GM19043 (cell line): ENCODE results near the gene TMEM185B.
A peak's percentile ranks its signal among the peaks of the same experiment; 100 is the strongest.

Experiments
- ATAC-seq: cut with Tn5 transposase; IDR thresholded peaks from one replicate; pipeline ENCODE4 v1.9.1; 2021; ENCODE audit warnings: low read depth; ENCODE audit not compliant: unreplicated experiment

TMEM185B gene

GRCh38 chr2:120252225-120253020 lies 29.2 kb upstream of the TMEM185B start, which contains the start of gene RALB:
Gene RALB (plus strand): TSS chr2:120252852. CDS start chr2:120278665, 25,813 bp downstream.
- ATAC-seq, result peak; percentile 93

DNA sequence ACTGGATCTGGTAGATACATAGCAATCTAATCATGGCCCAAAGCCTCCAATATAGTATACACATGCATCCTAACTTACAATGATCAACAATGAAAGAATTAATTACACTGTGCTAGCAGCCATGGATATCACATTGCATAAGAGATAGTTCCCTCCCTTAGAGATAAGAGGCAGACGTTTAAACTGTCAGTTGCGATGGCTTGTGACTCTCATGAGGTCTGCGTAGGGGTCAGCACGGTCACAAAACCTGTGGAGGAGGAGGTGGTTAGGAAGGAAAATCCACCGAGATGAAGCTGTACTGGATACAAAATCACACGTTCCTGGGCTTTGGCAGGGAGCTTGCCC lies 28.7 kb upstream of the TMEM185B start:
- no peak for ATAC-seq

- ATAC-seq, result no peak
Observed at GRCh38 chr2:120251078-120251477, 27.9 kb upstream of the TMEM185B start.

- no peak for ATAC-seq
Observed at GRCh38 chr2:120250640-120251039, 27.4 kb upstream of the TMEM185B start.

- ATAC-seq, result no peak
Observed at GRCh38 chr2:120247851-120248250, 24.7 kb upstream of the TMEM185B start.

DNA sequence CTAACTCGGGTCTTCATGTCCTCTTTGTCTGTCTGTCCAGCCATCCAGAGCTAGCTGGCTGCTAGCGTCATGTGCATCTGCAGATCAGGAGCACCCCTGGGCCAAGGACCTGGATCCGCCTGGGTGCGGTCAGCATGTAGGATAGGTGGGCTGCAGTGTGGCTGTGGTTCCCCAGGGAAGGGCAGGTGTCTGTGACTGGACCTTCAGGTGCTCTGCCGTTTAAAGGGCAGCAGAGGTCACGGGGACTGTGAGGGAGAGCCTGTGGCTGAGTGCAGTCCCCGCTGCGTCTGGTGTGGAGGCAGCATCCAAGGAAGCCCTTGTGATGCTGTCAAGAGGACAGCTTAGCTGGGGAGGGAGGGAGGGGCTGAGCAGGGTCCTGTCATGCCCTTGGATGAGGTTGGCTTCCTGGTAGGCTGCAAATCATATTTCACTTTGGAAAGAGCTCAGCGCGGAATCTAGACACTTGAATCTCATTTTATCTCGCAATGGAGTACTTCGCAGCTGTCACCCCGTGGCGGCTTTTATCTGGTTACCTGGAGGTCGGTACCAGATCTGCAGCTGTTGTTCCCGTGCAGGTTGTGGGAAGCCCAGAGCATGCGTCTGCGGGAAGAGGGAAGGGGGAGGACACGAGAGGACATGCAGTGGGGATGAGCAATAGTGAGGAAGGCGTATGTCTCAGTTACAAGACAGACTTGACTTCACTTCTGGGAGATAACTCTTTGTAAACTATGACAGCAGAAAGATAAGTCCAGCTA lies 23.5 kb upstream of the TMEM185B start:
- no peak for ATAC-seq

DNA sequence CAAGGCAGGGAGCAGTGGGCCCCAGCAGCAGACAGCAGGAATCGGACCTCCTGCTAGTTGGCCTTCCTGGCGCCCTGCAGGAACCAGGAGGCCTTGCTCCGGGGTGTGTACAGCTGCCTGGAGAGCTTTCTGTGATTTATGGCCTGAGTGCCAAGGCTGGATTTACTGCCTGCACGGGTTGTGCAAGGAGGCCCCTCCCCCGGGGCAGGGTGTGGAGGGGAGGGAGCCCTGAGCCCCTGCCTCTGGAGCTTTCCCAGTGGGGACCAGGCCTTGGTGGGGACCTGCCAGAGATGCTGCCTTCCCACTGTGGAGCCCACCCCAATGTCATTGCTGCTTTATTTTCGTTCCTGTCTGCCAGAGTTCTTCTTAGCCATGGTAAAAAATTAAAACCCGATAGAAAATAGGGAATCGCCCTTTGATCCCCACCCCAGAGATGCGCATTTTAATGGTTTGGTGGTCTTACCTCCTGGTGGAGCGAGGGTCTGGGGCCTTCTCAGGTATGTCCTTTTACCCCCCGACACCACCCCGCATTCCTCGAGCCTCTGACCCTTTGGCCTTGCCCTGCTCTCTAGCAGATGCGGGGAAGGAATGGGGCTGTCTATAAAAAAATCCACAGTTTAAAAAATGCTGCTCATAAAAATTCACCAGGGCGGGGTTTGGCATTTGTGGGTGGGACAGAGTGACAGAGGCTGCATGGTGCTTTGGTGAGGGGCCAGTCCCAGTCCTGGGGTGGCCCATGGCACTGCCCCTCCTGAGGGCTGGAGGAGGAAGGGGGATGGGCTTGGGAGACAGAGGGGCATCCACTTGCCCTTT lies 22.5 kb upstream of the TMEM185B start:
- no peak for ATAC-seq

- no peak for ATAC-seq
Observed at GRCh38 chr2:120244656-120245519, 21.7 kb upstream of the TMEM185B start.

GRCh38 chr2:120243875-120244553 lies 20.8 kb upstream of the TMEM185B start:
- no peak for ATAC-seq

- ATAC-seq, result no peak
Observed at GRCh38 chr2:120243211-120243610, 20.0 kb upstream of the TMEM185B start.

GRCh38 chr2:120241684-120242083 lies 18.5 kb upstream of the TMEM185B start:
- no peak for ATAC-seq

- ATAC-seq, result no peak
Observed at GRCh38 chr2:120240901-120241429, 17.8 kb upstream of the TMEM185B start.

DNA sequence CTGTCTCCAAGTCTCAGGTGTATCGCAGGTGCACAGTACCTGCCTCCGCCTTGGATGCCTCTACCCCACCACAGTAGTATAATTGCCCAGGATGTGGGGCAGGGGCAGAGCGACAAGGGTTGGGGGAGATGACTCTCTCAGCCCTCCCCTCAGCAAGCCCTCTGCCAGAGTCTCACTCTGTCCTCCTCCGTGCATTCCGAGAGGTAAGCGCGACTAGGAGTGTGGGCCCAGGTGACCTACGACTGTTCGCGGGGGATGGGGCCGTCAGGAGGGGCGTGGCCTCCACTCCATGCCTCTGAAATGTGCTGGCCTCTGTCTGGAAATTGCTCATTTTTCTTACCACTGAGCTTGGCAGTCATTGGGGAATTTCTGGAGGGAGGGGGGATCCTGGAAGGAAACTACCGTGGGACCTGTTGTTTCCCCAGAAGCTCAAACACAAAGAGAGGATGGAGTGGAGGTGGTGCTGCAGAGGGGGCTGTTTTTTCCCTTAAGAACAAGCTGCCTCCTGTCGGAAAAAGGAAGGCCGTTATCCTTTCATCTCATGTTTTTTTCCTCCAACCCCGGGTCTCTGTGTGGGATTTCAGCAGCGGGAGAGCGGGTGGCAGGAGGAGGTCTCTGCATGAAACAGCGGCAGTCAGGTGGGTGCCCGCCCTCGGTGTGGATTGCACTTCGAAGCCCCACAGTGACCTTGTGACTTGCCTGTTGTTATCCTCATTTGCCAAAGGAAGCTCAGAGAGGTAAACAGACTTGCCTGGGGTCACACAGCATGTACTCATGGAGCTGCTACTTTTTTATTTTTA lies 16.5 kb upstream of the TMEM185B start:
- no peak for ATAC-seq

- ATAC-seq, result no peak
Observed at GRCh38 chr2:120238728-120239487, 15.7 kb upstream of the TMEM185B start.

DNA sequence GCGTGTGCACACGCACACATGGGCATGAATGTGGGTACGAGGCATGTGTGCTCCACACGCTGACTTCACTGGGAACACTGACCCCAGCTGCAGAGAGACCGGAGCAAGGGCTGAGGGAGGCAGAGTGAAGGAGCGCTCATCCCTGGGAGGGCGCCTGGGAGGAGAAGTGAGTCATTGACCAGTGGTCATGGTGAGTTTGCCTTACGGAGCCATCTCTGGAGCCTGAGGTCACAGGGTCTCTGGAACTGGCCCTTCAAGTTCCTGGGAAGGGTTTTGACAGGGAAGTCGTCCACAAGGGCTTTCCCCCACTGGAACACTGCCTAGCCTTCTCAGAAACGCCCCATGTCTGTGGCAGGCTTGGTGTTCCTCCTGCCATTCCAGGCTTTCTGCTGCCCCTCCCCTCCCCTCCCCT lies 14.3 kb upstream of the TMEM185B start:
- no peak for ATAC-seq

DNA sequence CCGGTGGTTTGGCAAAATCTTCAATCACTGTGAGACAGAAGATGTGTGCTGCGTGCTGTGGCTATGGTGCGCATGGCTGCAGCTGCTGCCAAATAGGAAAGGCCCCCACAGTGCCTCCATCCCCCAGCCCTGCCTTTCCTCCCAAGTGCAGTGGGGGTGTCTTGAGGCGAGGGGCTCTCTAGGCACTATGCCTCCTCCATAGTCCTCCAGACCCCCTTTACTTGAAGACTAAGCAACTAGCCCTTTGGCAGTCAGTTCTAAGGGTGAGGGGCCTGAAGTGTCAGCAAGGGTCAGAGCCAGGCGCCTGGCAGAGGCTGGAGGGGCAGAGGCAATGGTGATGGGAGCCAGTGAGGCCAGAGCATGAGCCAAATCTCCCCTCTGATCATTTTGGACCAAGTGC lies 13.6 kb upstream of the TMEM185B start:
- no peak for ATAC-seq

GRCh38 chr2:120236316-120236715 lies 13.1 kb upstream of the TMEM185B start:
- ATAC-seq, result no peak

- no peak for ATAC-seq
Observed at GRCh38 chr2:120235681-120236080, 12.5 kb upstream of the TMEM185B start.
